Glutamatergic neuron (in vitro differentiated cells): ENCODE results near the gene MBP. TPM values are rescaled to one million over a fixed set of nuclear protein-coding genes. Genes with fewer than 3 reads are reported as not detected.

Experiments
- DNase-seq: peaks from one replicate; pipeline ENCODE4 v3.0.0; 2022
- H3K27ac Mint-ChIP-seq: one replicate; pipeline ENCODE4 v1.8.0; 2020; ENCODE audit warnings: mild to moderate bottlenecking, mixed read lengths, inconsistent platforms; ENCODE audit not compliant: unreplicated experiment
- H3K27me3 Mint-ChIP-seq: one replicate; pipeline ENCODE4 v1.8.0; 2020; ENCODE audit warnings: mild to moderate bottlenecking, moderate library complexity, mixed read lengths, inconsistent platforms; ENCODE audit not compliant: unreplicated experiment
- H3K36me3 Mint-ChIP-seq: one replicate; pipeline ENCODE4 v1.8.0; 2020; ENCODE audit warnings: mild to moderate bottlenecking, mixed read lengths, inconsistent platforms; ENCODE audit not compliant: unreplicated experiment
- H3K4me1 Mint-ChIP-seq: one replicate; pipeline ENCODE4 v1.8.0; 2020; ENCODE audit warnings: mild to moderate bottlenecking, low read depth, mixed read lengths, inconsistent platforms; ENCODE audit not compliant: unreplicated experiment
- H3K4me3 Mint-ChIP-seq: one replicate; pipeline ENCODE4 v1.8.0; 2020; ENCODE audit warnings: mild to moderate bottlenecking, mixed read lengths, inconsistent platforms; ENCODE audit not compliant: unreplicated experiment
- H3K9me3 Mint-ChIP-seq: one replicate; pipeline ENCODE4 v1.8.0; 2020; ENCODE audit warnings: mild to moderate bottlenecking, moderate library complexity, mixed read lengths, inconsistent platforms; ENCODE audit not compliant: unreplicated experiment
- CTCF ChIP-seq: fragments of 200-600 bp; sonication (generic); IDR thresholded peaks from one replicate; pipeline ENCODE4 v1.5.0; 2021; ENCODE audit not compliant: partially characterized antibody, unreplicated experiment
- total RNA-seq: library from RNA; stranded (reverse); fragmentation: NEBNext Ultra II Directional; extraction: Animal tissue kit (Norgen Biotek cat#: 25700); gene quantifications from one replicate; pipeline ENCODE4 v1.2.1, GENCODE V29; 2021; ENCODE audit not compliant: unreplicated experiment

The MBP gene
- total RNA-seq, 1 donor from 2014 or later, result 82.6 TPM

GRCh38 chr18:77062518-77063003 lies 70.0 kb downstream of the MBP start:
- Mint-ChIP-seq H3K4me3 (no peak overlapping the region), H3K27me3 (peaks cover 2% of the 10 kb centered on the region), H3K9me3 (peaks cover 2% of the 10 kb centered on the region), H3K27ac (no peak overlapping the region), H3K4me1 (peaks cover 17% of the 10 kb centered on the region), H3K36me3 (peaks cover 10% of the 10 kb centered on the region)
- DNase-seq, result no peak
- TF ChIP-seq CTCF, result no peak

DNA sequence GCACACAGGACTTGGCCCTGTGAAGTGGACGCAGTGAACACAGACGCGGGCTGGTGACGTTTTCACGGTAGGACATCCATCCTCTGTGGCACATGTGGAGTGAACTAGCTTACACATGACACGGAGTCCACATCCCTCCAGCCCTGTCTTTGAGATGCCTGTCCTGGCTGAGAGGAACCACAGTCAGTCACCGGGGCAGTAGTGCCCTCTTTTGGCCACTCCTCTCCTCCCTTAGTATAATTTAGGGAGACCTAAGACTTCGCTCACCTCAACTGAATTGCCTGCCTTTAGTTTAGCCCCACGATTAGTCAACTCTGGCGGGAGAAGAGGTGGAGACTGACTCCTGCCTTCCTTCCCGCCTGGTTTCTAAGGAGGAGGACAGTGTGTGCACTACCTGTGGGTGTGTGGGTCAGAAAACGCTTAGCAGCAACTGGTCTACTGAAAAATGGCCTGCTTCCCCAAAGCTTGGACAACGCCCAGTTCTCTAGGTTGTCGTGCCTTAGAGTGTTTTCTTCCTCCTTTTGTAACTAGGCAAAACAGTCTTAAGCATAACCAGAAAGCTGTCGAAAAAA lies 70.6 kb downstream of the MBP start:
- H3K9me3 Mint-ChIP-seq, result peaks cover 7% of the 10 kb centered on the region
- peaks cover 5% of the 10 kb centered on the region for H3K27me3 Mint-ChIP-seq
- no peak for TF ChIP-seq CTCF
- no peak overlapping the region for H3K27ac Mint-ChIP-seq
- H3K4me1 Mint-ChIP-seq, result peaks cover 18% of the 10 kb centered on the region
- no peak overlapping the region for H3K4me3 Mint-ChIP-seq
- DNase-seq, result no peak
- peaks cover 10% of the 10 kb centered on the region for H3K36me3 Mint-ChIP-seq

DNA sequence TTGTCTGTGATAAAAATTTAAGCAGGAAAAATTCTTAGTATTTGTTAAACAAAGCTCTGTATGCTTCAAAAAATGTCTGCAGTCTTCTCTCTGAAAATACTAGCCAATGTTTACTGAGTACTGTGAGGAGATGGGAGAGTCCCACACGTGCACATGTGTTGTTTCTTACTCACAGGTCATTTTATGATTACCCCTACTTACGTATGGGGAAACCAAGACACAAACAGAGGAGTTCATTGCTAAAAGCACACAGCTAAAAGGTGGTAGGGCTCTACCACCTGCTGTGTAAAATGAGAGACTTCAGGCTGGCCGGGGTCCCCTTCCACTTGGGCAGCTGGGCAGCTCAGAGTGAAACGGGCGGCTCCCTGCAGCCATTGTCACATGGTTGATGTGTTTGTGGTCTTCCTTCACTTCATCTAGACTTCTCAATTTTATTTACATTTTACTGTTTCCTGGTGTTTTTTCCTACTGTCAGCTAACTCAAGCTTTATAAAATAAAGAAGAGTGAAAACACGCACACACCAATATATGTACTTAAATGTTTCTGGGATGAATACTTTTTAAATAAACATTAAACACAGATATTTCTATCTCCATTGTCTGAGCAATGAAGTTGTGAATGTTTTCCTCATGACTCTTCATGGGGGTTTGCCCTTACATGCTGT lies 71.2 kb downstream of the MBP start:
- H3K4me3 Mint-ChIP-seq, result no peak overlapping the region
- H3K27me3 Mint-ChIP-seq, result peaks cover 8% of the 10 kb centered on the region
- peaks cover 24% of the 10 kb centered on the region for H3K4me1 Mint-ChIP-seq
- peaks cover 10% of the 10 kb centered on the region for H3K36me3 Mint-ChIP-seq
- H3K27ac Mint-ChIP-seq, result no peak overlapping the region
- no peak for DNase-seq
- H3K9me3 Mint-ChIP-seq, result peaks cover 13% of the 10 kb centered on the region
- no peak for TF ChIP-seq CTCF

- Mint-ChIP-seq H3K27me3 (peaks cover 11% of the 10 kb centered on the region), H3K27ac (peak overlapping the region; percentile 70), H3K9me3 (peaks cover 19% of the 10 kb centered on the region), H3K4me1 (peaks cover 36% of the 10 kb centered on the region), H3K36me3 (peaks cover 10% of the 10 kb centered on the region), H3K4me3 (no peak overlapping the region)
- DNase-seq, result no peak
- no peak for TF ChIP-seq CTCF
Measured at GRCh38 chr18:77060151-77060550, 72.4 kb downstream of the MBP start.

DNA sequence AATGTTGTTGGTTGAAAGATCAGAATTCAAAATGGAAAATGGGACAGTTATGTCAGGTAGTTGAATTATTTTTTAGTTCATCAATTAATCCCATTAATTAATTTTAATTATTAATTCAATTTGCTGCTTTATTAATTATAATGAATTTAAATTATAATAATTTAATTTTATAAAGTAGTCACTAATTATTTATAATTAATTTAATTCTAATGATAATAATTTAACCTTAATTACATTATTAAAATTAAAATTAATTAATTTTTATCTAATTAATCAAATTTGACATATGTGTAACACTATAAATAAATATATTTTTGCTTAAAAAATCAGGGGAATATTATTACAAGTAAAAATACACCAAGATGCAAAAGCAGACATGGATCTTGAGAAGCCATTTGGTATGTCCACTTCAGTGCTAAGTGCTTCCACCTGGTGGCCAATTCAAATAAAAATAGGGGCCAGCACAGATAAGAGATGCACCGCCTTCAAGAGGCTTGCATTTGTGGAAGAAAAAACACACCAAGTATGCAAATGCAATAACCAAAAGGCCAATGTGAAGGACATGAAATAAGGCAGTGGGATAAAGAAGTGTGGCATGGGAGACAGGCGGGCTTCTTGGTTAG lies 73.2 kb downstream of the MBP start:
- DNase-seq, result peak; percentile 45
- H3K27me3 Mint-ChIP-seq, result peaks cover 15% of the 10 kb centered on the region
- H3K4me3 Mint-ChIP-seq, result no peak overlapping the region
- peaks cover 10% of the 10 kb centered on the region for H3K36me3 Mint-ChIP-seq
- H3K27ac Mint-ChIP-seq, result peak overlapping the region; percentile 86
- peaks cover 43% of the 10 kb centered on the region for H3K4me1 Mint-ChIP-seq
- peaks cover 21% of the 10 kb centered on the region for H3K9me3 Mint-ChIP-seq
- peak; percentile 84 for TF ChIP-seq CTCF
